C4-2B (cell line): ENCODE data around the gene DPP3.

Source experiments
- ZFX ChIP-seq: fragments of 450-650 bp; IDR thresholded peaks from 2 replicates; pipeline ENCODE4 v1.6.1; 2017
- TF ChIP-seq, protein P1 (sequence below): fragments of 450-650 bp; conservative IDR thresholded peaks from 2 replicates; pipeline ENCODE4 v1.5.1; 2017; ENCODE audit warnings: mild to moderate bottlenecking

DNA sequence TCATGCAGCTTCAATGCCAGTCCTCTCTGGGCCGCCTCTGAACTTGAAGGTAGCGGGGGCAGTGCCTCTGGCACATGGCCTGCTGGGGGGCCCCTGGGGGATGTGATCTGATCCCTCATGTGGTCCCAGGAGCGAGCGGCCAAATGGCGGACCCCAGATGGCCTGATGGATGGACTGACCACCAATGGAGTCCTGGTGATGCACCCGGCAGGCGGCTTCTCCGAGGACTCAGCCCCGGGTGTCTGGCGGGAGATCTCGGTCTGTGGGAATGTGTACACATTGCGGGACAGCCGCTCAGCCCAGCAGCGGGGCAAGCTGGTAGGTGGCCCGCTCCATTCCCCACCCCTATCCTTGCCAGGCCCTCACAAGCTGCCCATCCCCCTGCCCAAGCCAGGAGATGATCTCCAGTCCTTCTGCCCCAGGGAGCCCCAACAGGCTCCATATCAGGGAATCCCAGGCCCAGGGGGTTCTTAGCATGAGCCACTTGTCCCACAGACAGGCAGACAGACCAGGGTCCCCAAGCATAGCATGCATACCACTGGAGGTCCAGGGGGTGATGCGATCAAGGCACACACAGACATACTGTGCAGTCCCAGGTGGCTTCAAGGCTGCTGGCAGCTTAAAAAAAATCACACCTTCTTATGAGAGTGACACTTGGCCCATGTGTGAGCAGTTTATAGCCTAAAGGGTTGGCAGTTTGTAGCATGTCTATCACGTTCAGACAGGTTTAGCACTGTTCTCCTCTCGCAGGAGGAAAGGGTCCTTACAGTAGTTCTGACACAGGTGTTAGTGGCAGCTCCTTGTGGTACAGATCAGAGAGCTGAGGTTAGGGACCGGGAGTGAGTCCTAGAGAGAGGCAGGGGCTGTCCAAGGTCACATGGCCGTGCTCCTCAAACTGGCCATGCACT, 6.4 kb upstream of the DPP3 start:
- TF ChIP-seq, protein P1, sequence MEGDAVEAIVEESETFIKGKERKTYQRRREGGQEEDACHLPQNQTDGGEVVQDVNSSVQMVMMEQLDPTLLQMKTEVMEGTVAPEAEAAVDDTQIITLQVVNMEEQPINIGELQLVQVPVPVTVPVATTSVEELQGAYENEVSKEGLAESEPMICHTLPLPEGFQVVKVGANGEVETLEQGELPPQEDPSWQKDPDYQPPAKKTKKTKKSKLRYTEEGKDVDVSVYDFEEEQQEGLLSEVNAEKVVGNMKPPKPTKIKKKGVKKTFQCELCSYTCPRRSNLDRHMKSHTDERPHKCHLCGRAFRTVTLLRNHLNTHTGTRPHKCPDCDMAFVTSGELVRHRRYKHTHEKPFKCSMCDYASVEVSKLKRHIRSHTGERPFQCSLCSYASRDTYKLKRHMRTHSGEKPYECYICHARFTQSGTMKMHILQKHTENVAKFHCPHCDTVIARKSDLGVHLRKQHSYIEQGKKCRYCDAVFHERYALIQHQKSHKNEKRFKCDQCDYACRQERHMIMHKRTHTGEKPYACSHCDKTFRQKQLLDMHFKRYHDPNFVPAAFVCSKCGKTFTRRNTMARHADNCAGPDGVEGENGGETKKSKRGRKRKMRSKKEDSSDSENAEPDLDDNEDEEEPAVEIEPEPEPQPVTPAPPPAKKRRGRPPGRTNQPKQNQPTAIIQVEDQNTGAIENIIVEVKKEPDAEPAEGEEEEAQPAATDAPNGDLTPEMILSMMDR: no peak
- no peak for TF ChIP-seq ZFX
